Gastrocnemius medialis (tissue), 4 donors: ENCODE results near the gene AP3S2. TPM values are rescaled to one million over a fixed set of nuclear protein-coding genes. Genes with fewer than 3 reads are reported as not detected.

Source experiments
- ATAC-seq, 2 donors: fragments of 150-250 bp; one replicate each; pipeline ENCODE4 v1.9.1; 2016
- DNase-seq, 2 donors: peaks; one replicate each; pipeline ENCODE4 v3.0.0-alpha.2; 2019
- H3K27ac ChIP-seq, 4 donors: fragments of 200-600 bp; sonication (generic); 1 replicate in 1 of 4; 2 replicates in 3 of 4; pipeline ENCODE4 v1.5.1; 2016 to 2018; ENCODE audit warnings: mild to moderate bottlenecking in 2 of 4, moderate library complexity in 1 of 4
- H3K27me3 ChIP-seq, 3 donors: fragments of 200-600 bp; sonication (generic) in 2 of 3; 1 replicate in 1 of 3; 2 replicates in 2 of 3; pipeline versions ENCODE4 v1.5.1 to v1.6.0; 2016 to 2019; ENCODE audit warnings: mild to moderate bottlenecking in 1 of 3, moderate library complexity in 1 of 3
- H3K36me3 ChIP-seq, 2 donors: fragments of 200-600 bp; sonication (generic) in 1 of 2; one replicate each; pipeline ENCODE4 v1.5.1; 2017 to 2018
- H3K4me1 ChIP-seq, 2 donors: fragments of 200-600 bp; sonication (generic) in 1 of 2; one replicate each; pipeline ENCODE4 v1.5.1; 2016 to 2017; ENCODE audit warnings: mild to moderate bottlenecking in 2 of 2
- H3K4me3 ChIP-seq, 4 donors: fragments of 200-600 bp; sonication (generic) in 3 of 4; 1 replicate in 1 of 4; 2 replicates in 3 of 4; pipeline ENCODE4 v1.5.1; 2016 to 2019; ENCODE audit warnings: mild to moderate bottlenecking in 2 of 4
- H3K9me3 ChIP-seq, 3 donors: fragments of 200-600 bp; sonication (generic) in 2 of 3; 1 replicate in 1 of 3; 2 replicates in 2 of 3; pipeline ENCODE4 v1.5.1; 2016 to 2019
- POLR2A ChIP-seq, 2 donors: fragments of 450-650 bp; IDR thresholded peaks; one replicate each; pipeline ENCODE4 v1.6.1; 2017; ENCODE audit warnings: antibody characterized with exemption in 2 of 2, mild to moderate bottlenecking in 2 of 2, moderate library complexity in 2 of 2
- in situ Hi-C, 4 donors: fragments of 200-750 bp; cut with MboI; loops; one replicate each; pipeline versions ENCODE4 v1.15.0 to v1.8.0; 2017; ENCODE audit warnings: low sequenced_read_pairs in 4 of 4
- intact Hi-C: fragments of 100-400 bp; cut with DNase I; formaldehyde crosslinking; loops from one replicate; pipeline ENCODE4 v1.15.1; 2023; ENCODE audit warnings: low total_unique reads
- total RNA-seq, 4 donors: library from RNA; depleted of rRNA; stranded (reverse); fragments of >200 nt; gene quantifications; one replicate each; pipeline versions ENCODE4 v1.1.0 to v1.2.3, GENCODE V29; 2016
- TF ChIP-seq, protein P1 (sequence below), 5 experiments: fragments of 450-650 bp in 3 of 5; fragments of 200-600 bp in 2 of 5; sonication (generic) in 2 of 5; IDR thresholded peaks in 4 of 5; conservative IDR thresholded peaks in 1 of 5; 1 replicate in 4 of 5; 2 replicates in 1 of 5; pipeline ENCODE4 v1.5.1; 2016 to 2019; ENCODE audit warnings: antibody characterized with exemption in 5 of 5, mild to moderate bottlenecking in 3 of 5, moderate library complexity in 3 of 5

Gene AP3S2
- total RNA-seq, 4 donors from 2014 or later, result 48.4 to 82.6 (median 71.3) TPM

DNA sequence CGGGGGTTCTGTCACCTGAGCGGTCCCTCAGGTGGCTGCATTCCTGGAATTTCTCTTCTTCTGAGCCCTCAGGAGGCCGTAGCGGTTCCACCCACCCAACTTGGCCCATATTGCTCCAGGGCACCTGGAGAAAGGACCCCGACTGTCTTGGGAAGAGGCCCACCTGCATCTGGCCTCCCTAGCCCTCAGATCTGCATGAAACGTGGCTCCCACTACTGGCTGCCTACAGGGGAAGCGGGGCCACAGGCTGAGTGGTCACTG lies 69.3 kb downstream of the AP3S2 start:
- peaks cover 6 to 21% (median 11%) of the 10 kb centered on the region in 3 donors for H3K27me3 ChIP-seq
- intact Hi-C loops, result no loop called here
- no peaks in the 10 kb centered on the region for H3K36me3 ChIP-seq
- in situ Hi-C loops, result no loop called here
- no peak for ATAC-seq
- peaks cover 10 to 14% of the 10 kb centered on the region in 2 donors for H3K4me1 ChIP-seq
- TF ChIP-seq, protein P1, sequence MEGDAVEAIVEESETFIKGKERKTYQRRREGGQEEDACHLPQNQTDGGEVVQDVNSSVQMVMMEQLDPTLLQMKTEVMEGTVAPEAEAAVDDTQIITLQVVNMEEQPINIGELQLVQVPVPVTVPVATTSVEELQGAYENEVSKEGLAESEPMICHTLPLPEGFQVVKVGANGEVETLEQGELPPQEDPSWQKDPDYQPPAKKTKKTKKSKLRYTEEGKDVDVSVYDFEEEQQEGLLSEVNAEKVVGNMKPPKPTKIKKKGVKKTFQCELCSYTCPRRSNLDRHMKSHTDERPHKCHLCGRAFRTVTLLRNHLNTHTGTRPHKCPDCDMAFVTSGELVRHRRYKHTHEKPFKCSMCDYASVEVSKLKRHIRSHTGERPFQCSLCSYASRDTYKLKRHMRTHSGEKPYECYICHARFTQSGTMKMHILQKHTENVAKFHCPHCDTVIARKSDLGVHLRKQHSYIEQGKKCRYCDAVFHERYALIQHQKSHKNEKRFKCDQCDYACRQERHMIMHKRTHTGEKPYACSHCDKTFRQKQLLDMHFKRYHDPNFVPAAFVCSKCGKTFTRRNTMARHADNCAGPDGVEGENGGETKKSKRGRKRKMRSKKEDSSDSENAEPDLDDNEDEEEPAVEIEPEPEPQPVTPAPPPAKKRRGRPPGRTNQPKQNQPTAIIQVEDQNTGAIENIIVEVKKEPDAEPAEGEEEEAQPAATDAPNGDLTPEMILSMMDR (IDR thresholded peaks at IDR 0.05 in 4 of 5, conservative IDR thresholded peaks at IDR 0.05 in 1 of 5), result no peak
- no peak for TF ChIP-seq POLR2A (IDR thresholded peaks at IDR 0.05)
- H3K9me3 ChIP-seq, result no peaks in the 10 kb centered on the region
- H3K27ac ChIP-seq, result no peak overlapping the region
- H3K4me3 ChIP-seq, result no peak overlapping the region
- no peak for DNase-seq

DNA sequence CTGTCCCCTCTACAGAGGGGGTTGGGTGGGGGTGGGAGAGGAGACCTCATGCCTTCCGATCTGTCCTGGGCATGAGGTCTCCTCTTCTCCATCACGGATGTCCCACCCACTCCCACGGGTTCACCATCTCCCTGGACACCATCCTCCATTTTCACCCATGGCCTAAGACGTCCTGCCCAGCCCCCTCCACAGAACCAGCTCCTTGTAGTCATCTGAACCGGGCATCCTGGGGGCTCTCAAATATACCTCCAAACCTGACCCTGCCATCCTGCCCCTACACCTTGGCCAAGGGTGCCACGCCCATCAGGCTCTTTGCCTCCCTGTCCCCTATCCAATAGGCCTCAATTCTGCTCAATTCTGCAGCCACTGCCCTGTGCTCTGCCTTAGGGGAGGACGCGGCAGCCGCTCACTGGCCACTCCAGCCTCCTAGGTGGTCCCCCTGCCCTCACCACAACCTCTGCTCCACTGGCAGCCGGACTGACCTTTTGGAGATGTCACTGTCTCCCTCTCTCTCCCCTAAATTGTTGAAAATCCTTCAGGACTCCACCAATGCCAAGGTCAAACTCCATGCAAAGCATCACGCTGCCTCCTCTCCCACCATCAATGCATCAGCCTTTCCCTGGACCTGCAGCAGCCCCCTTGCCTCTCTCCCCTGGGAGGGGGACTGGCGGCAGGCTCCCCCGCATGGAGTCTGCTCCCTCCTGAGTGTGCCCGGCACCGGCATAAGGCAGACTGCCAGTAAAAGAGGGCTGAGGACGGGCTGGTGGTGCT lies 69.8 kb downstream of the AP3S2 start:
- no peaks in the 10 kb centered on the region for H3K9me3 ChIP-seq
- DNase-seq, result no peak

DNA sequence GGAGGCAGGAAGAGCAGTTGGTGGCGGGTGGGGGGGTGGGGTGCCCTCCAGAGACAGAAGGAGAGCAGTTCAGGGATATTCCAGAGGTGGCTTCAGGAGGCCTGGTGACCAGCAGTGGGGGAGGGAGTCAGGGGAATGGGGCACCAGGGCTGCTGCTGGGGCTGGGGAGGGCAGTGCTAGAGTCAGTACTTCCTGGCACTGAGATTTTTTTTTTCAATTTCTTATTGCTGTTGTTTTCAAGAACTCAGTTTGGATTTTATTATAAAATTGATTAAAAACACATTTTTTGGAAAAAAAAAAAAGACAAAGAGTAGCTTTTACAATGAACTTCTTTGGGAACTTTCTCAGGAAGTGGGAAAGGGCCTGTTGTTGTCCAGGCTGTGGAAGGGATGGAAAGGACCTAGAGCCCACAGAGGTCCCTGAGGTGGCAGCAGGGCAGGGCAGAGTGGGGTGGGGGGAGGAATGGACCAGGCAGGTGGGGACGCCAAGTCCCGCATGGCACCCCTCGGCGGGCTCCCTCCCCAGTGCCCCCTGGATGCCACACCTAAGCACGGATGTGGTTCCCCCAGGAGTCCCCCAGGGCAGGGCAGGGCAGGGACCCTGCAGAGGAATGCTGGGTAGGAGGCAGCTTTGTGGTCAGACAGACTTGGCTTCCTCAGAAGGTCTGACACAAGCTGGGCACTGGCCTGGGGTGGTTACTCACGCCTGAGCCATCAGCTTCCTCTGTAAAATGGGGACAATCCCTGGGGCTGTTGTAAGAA lies 70.7 kb downstream of the AP3S2 start:
- no peak overlapping the region for H3K27ac ChIP-seq
- H3K4me1 ChIP-seq, result peaks cover 5 to 6% of the 10 kb centered on the region in 2 donors
- in situ Hi-C loops, result no loop called here
- intact Hi-C loops, result no loop called here
- H3K36me3 ChIP-seq, result no peaks in the 10 kb centered on the region
- TF ChIP-seq, protein P1 (IDR thresholded peaks at IDR 0.05 in 4 of 5, conservative IDR thresholded peaks at IDR 0.05 in 1 of 5), result no peak
- TF ChIP-seq POLR2A (IDR thresholded peaks at IDR 0.05), result no peak
- H3K4me3 ChIP-seq, result no peak overlapping the region
- H3K9me3 ChIP-seq, result no peaks in the 10 kb centered on the region
- peaks cover 8 to 27% (median 15%) of the 10 kb centered on the region in 3 donors for H3K27me3 ChIP-seq
- DNase-seq, result no peak
- ATAC-seq, result no peak

More for the DNA sequence above, 69.8 kb downstream of the AP3S2 start:
- Histone ChIP-seq H3K36me3 (no peaks in the 10 kb centered on the region), H3K27me3 (peaks cover 6 to 22% (median 14%) of the 10 kb centered on the region in 3 donors), H3K4me1 (peaks cover 10 to 14% of the 10 kb centered on the region in 2 donors), H3K4me3 (no peak overlapping the region), H3K27ac (no peak overlapping the region)
- ATAC-seq, result no peak
- no peak for TF ChIP-seq POLR2A (IDR thresholded peaks at IDR 0.05)
- TF ChIP-seq, protein P1 (IDR thresholded peaks at IDR 0.05 in 4 of 5, conservative IDR thresholded peaks at IDR 0.05 in 1 of 5), result no peak
- in situ Hi-C loops, result no loop called here
- intact Hi-C loops, result no loop called here

DNA sequence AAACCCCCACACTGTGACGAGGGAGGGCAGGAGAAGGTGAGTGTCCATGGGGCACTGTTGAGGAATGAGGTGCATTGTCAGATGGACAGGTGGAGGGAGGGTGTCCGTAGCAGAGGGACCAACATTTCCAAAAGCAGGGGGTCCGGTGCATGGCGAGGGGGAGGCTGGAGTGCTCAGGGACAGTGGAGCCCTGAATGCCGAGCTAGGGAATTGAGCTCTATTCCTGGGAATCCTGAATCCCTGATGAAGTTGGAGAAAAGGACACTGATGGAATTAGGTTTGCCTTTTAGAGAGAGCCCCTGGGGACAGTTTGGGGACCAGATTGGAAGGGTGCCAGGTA lies 71.2 kb downstream of the AP3S2 start:
- Histone ChIP-seq H3K9me3 (no peaks in the 10 kb centered on the region), H3K27me3 (peaks cover 11 to 31% (median 17%) of the 10 kb centered on the region in 3 donors), H3K4me1 (peaks cover 0 to under 1% of the 10 kb centered on the region in 2 donors), H3K4me3 (no peak overlapping the region), H3K36me3 (no peaks in the 10 kb centered on the region), H3K27ac (no peak overlapping the region)
- in situ Hi-C loops (no loop called here), intact Hi-C loops (no loop called here)
- TF ChIP-seq POLR2A (IDR thresholded peaks at IDR 0.05), result no peak
- TF ChIP-seq, protein P1 (IDR thresholded peaks at IDR 0.05 in 4 of 5, conservative IDR thresholded peaks at IDR 0.05 in 1 of 5), result no peak
- ATAC-seq (no peak), DNase-seq (no peak)
